Ishikawa (cell line): Measurements from ENCODE around the gene SF3A1.
A peak's percentile ranks its signal among the peaks of the same experiment; 100 is the strongest.

Experiments
- CEBPB ChIP-seq: IDR thresholded peaks from 2 replicates; pipeline ENCODE4 v1.6.1; 2012
- CREB1 ChIP-seq: IDR thresholded peaks from 2 replicates; pipeline ENCODE4 v1.6.1; 2012; ENCODE audit warnings: low read depth
- EGR1 ChIP-seq: IDR thresholded peaks from 2 replicates; pipeline ENCODE4 v1.6.1; 2012
- EP300 ChIP-seq: IDR thresholded peaks from 2 replicates; pipeline ENCODE4 v1.6.1; 2012; ENCODE audit warnings: borderline replicate concordance
- FOXM1 ChIP-seq: IDR thresholded peaks from 2 replicates; pipeline ENCODE4 v1.6.1; 2012; ENCODE audit warnings: low read depth, borderline replicate concordance
- MAX ChIP-seq: IDR thresholded peaks from 2 replicates; pipeline ENCODE4 v1.6.1; 2012
- NFIC ChIP-seq: IDR thresholded peaks from 2 replicates; pipeline ENCODE4 v1.6.1; 2012
- RAD21 ChIP-seq: IDR thresholded peaks from 2 replicates; pipeline ENCODE4 v1.6.1; 2012; ENCODE audit warnings: low read depth
- REST ChIP-seq: IDR thresholded peaks from 2 replicates; pipeline ENCODE4 v1.6.1; 2012; ENCODE audit warnings: low read depth, mild to moderate bottlenecking
- TAF1 ChIP-seq: IDR thresholded peaks from 2 replicates; pipeline ENCODE4 v1.6.1; 2012; ENCODE audit warnings: low read depth, mild to moderate bottlenecking
- TCF12 ChIP-seq: IDR thresholded peaks from 2 replicates; pipeline ENCODE4 v1.6.1; 2012; ENCODE audit warnings: low read depth
- TEAD4 ChIP-seq: IDR thresholded peaks from 2 replicates; pipeline ENCODE4 v1.6.1; 2012
- USF1 ChIP-seq: IDR thresholded peaks from 2 replicates; pipeline ENCODE4 v1.6.1; 2012
- YY1 ChIP-seq: IDR thresholded peaks from 2 replicates; pipeline ENCODE4 v1.6.1; 2012; ENCODE audit warnings: low read depth
- ZBTB7A ChIP-seq: IDR thresholded peaks from 2 replicates; pipeline ENCODE4 v1.6.1; 2012; ENCODE audit warnings: low read depth

The SF3A1 gene

GRCh38 chr22:30399718-30400117 lies 43.0 kb upstream of the SF3A1 start:
- TF ChIP-seq FOXM1 (no peak), ZBTB7A (no peak), USF1 (no peak), TCF12 (no peak), YY1 (no peak)

GRCh38 chr22:30398685-30399680 lies 42.3 kb upstream of the SF3A1 start:
- TF ChIP-seq REST (no peak), TCF12 (no peak), CREB1 (no peak), YY1 (no peak), ZBTB7A (no peak), MAX (no peak), RAD21 (no peak), EP300 (no peak), CEBPB (no peak), FOXM1 (no peak)

- no peak for TF ChIP-seq YY1
- TF ChIP-seq TEAD4 = no peak
- TF ChIP-seq TAF1 = no peak
- no peak for TF ChIP-seq EGR1
- TF ChIP-seq USF1 = no peak
- no peak for TF ChIP-seq TCF12
- no peak for TF ChIP-seq ZBTB7A
- no peak for TF ChIP-seq RAD21
- no peak for TF ChIP-seq REST
- no peak for TF ChIP-seq CREB1
- no peak for TF ChIP-seq MAX
- no peak for TF ChIP-seq NFIC
- no peak for TF ChIP-seq CEBPB
- no peak for TF ChIP-seq FOXM1
- TF ChIP-seq EP300 = no peak
Measured at GRCh38 chr22:30397656-30398635, 41.3 kb upstream of the SF3A1 start.

GRCh38 chr22:30396871-30397655 lies 40.4 kb upstream of the SF3A1 start, which contains the start of gene SEC14L2:
SEC14L2 (plus strand) TSS chr22:30397018; CDS start chr22:30397117, 99 bp downstream.
- TF ChIP-seq NFIC (peak; percentile 60), YY1 (peak; percentile 18; the same call in 1 of the 2 replicates), USF1 (no peak), TAF1 (no peak), MAX (peak; percentile 30; the same call in 1 of the 2 replicates), REST (peak; percentile 44; the same call in 1 of the 2 replicates), TCF12 (no peak), CEBPB (no peak)
